GM12801 (cell line): Measurements from ENCODE around the gene IP6K3.

Experiments
- TF ChIP-seq, protein P1 (sequence below): IDR thresholded peaks from one replicate; pipeline ENCODE4 v1.5.1; 2011; ENCODE audit warnings: control low read depth; ENCODE audit not compliant: insufficient read length; ENCODE audit errors: extremely low read depth

Gene IP6K3

GRCh38 chr6:33676416-33677142, 70.1 kb downstream of the IP6K3 start:
- TF ChIP-seq, protein P1, sequence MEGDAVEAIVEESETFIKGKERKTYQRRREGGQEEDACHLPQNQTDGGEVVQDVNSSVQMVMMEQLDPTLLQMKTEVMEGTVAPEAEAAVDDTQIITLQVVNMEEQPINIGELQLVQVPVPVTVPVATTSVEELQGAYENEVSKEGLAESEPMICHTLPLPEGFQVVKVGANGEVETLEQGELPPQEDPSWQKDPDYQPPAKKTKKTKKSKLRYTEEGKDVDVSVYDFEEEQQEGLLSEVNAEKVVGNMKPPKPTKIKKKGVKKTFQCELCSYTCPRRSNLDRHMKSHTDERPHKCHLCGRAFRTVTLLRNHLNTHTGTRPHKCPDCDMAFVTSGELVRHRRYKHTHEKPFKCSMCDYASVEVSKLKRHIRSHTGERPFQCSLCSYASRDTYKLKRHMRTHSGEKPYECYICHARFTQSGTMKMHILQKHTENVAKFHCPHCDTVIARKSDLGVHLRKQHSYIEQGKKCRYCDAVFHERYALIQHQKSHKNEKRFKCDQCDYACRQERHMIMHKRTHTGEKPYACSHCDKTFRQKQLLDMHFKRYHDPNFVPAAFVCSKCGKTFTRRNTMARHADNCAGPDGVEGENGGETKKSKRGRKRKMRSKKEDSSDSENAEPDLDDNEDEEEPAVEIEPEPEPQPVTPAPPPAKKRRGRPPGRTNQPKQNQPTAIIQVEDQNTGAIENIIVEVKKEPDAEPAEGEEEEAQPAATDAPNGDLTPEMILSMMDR, result no peak

DNA sequence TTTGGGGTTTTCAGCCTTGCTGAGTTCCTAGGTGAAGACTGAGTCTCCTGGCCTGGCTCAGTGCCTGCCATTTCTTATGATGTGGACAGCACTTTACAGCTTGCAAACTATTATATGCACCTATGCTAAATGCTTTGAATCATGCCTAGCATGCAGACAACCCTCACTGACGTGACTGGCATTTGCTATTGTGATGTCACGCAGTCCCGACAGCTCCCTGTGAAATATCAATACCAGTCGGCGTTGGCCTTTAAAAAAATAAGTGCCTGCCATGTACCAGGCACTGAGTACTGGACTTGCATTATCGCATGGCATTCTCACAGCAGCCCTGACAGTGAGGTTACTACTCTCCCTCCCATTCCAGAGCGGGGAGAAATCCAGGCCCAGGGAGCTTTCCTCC, 70.7 kb downstream of the IP6K3 start:
- TF ChIP-seq, protein P1, result no peak

- TF ChIP-seq, protein P1, result no peak
Observed at GRCh38 chr6:33673851-33674250, 72.9 kb downstream of the IP6K3 start.

GRCh38 chr6:33672808-33673207, 73.9 kb downstream of the IP6K3 start:
- TF ChIP-seq, protein P1, result no peak

DNA sequence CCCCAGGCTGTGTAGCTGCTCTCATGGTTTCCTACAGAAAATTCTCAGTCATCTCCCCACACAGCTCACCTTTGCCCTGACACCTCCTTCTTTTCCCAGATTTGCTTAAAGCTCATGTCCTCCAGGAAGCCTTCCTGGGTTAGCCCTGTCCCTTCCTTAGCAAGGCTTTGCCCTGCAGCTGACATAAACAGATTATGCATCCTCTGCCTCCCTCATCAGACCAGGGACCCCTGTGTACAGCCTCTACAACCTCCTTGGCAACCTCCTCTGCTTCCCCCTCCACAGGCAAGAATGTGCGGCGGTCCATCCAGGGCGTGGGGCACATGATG, 75.0 kb downstream of the IP6K3 start:
- TF ChIP-seq, protein P1, result no peak
